Activated T-helper 1 cell treated with Interleukin-2 at 50 U/mL for 16 hours (primary cell): Measurements from ENCODE around the gene HLA-DMA.
"Not testable (repeated sequence)": the region's sequence is repeated elsewhere in the genome, so short reads cannot be mapped to it uniquely, and the experiment has no call there.

ENCODE experiments used
- DNase-seq: peaks from one replicate; pipeline ENCODE4 v3.0.0-alpha.2; 2020; ENCODE audit warnings: low read depth

Gene HLA-DMA

GRCh38 chr6:32954986-32955802 is 2.3 kb upstream of the HLA-DMA start:
- no peak for DNase-seq

- DNase-seq, result no peak
Measured at GRCh38 chr6:32954267-32954666, 1.4 kb upstream of the HLA-DMA start.

GRCh38 chr6:32953775-32954174 is 878 bp upstream of the HLA-DMA start:
- DNase-seq, result no peak

- DNase-seq, result no peak
Measured at GRCh38 chr6:32950449-32950848, 2.4 kb downstream of the HLA-DMA start.

GRCh38 chr6:32950010-32950409 is 2.9 kb downstream of the HLA-DMA start:
- DNase-seq, result no peak

- no peak for DNase-seq
Measured at GRCh38 chr6:32949113-32949512, 3.8 kb downstream of the HLA-DMA start.

GRCh38 chr6:32947552-32948465 is 5.1 kb downstream of the HLA-DMA start:
- peak; percentile 26 for DNase-seq

GRCh38 chr6:32946893-32947292 is 6.0 kb downstream of the HLA-DMA start:
- no peak for DNase-seq

- no peak for DNase-seq
Measured at GRCh38 chr6:32945953-32946352, 6.9 kb downstream of the HLA-DMA start.

- no peak for DNase-seq
Measured at GRCh38 chr6:32945108-32945760, 7.7 kb downstream of the HLA-DMA start.

- no peak for DNase-seq
Measured at GRCh38 chr6:32943864-32944649, 8.8 kb downstream of the HLA-DMA start.

GRCh38 chr6:32942555-32943123 is 10.3 kb downstream of the HLA-DMA start:
- not testable (repeated sequence) for DNase-seq

GRCh38 chr6:32941214-32941768 is 11.6 kb downstream of the HLA-DMA start:
- peak; percentile 20 for DNase-seq

- DNase-seq, result no peak
Measured at GRCh38 chr6:32940656-32941213, 12.2 kb downstream of the HLA-DMA start, which contains the start of gene HLA-DMB. Gene HLA-DMB, minus strand, starts transcription at chr6:32941028. Its CDS starts 221 bp downstream, at chr6:32940807.

GRCh38 chr6:32938494-32938893 is 14.4 kb downstream of the HLA-DMA start:
- no peak for DNase-seq

- no peak for DNase-seq
Measured at GRCh38 chr6:32937230-32937633, 15.7 kb downstream of the HLA-DMA start.

- DNase-seq, result no peak
Measured at GRCh38 chr6:32936239-32937152, 16.4 kb downstream of the HLA-DMA start.

GRCh38 chr6:32935551-32936238 is 17.2 kb downstream of the HLA-DMA start:
- no peak for DNase-seq

- DNase-seq, result peak; percentile 61
Measured at GRCh38 chr6:32933661-32934085, 19.2 kb downstream of the HLA-DMA start.
